ENCODE results near the gene SPDYE11.
"Not testable (repeated sequence)": the region's sequence is repeated elsewhere in the genome, so short reads cannot be mapped to it uniquely, and the experiment has no call there.

SPDYE11 gene, protein sequence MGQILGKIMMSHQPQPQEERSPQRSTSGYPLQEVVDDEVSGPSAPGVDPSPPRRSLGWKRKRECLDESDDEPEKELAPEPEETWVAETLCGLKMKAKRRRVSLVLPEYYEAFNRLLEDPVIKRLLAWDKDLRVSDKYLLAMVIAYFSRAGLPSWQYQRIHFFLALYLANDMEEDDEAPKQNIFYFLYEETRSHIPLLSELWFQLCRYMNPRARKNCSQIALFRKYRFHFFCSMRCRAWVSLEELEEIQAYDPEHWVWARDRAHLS

DNA sequence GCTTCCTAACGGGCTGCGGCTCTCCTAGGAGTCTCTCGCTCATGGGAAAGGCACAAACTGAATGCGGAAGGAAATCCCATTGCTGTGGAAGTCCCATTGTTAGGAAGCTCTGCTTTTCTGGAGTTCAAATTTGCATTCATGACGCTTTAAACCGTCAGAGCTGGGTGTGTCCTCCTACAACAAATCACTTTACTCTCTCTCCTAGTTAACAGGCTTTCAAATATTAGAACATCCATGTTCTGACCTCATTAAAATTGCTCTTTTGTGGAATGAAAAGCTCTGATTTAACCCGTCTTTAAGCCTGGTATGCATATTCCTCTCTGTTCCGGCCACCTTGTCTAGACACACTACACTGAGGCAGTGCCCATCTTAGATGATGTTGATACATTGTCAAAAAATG is at the start of gene SPDYE11:
SPDYE11 (minus strand) TSS at position 101 of the 400 bp plus-strand sequence. CDS start 1,800 bp downstream, outside the sequence.
- not testable (repeated sequence) for DNase-seq (ENCODE audit: low read depth)

DNA sequence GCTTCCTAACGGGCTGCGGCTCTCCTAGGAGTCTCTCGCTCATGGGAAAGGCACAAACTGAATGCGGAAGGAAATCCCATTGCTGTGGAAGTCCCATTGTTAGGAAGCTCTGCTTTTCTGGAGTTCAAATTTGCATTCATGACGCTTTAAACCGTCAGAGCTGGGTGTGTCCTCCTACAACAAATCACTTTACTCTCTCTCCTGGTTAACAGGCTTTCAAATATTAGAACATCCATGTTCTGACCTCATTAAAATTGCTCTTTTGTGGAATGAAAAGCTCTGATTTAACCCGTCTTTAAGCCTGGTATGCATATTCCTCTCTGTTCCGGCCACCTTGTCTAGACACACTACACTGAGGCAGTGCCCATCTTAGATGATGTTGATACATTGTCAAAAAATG is 28.2 kb upstream of the SPDYE11 start, which contains the start of gene SPDYE9:
SPDYE9 (minus strand) TSS at position 101 of the 400 bp plus-strand sequence. CDS start 1,800 bp downstream, outside the sequence.
- not testable (repeated sequence) for H3K4me3 ChIP-seq (ENCODE audit: control insufficient read depth, low read depth, low read length); DNase-seq (ENCODE audit: low read depth)

More for the DNA sequence above, at the start of gene SPDYE11:
- H3K4me3 ChIP-seq (ENCODE audit: control insufficient read depth, low read depth, low read length), result not testable (repeated sequence)

DNA sequence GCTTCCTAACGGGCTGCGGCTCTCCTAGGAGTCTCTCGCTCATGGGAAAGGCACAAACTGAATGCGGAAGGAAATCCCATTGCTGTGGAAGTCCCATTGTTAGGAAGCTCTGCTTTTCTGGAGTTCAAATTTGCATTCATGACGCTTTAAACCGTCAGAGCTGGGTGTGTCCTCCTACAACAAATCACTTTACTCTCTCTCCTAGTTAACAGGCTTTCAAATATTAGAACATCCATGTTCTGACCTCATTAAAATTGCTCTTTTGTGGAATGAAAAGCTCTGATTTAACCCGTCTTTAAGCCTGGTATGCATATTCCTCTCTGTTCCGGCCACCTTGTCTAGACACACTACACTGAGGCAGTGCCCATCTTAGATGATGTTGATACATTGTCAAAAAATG is 28.0 kb downstream of the SPDYE11 start, which contains the start of gene SPDYE8:
SPDYE8 (minus strand) TSS at position 101 of the 400 bp plus-strand sequence. CDS start 1,800 bp downstream, outside the sequence.
- not testable (repeated sequence) for H3K4me3 ChIP-seq (ENCODE audit: control insufficient read depth, low read depth, low read length); DNase-seq (ENCODE audit: low read depth)

DNA sequence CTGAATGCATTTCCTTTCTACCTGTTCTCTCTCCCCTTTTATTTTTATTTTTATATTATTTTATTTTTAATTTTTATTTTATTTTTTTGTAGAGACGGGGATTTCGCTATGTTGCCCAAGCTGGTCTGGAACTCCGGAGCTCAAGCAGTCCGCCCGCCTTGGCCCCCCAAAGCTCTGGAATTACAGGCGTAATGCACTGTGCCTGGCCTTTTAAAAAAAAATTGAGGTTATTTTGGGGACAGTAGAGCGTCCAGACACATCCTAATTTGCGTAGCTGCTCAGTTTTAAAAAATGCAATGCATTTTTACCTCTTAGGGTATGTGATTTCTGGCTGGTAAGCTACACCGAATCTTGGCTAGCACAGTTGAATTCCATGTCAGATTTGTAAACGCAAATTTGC is 51.2 kb downstream of the SPDYE11 start:
- not testable (repeated sequence) for DNase-seq (ENCODE audit: low read depth)
- H3K4me3 ChIP-seq (ENCODE audit: control insufficient read depth, low read depth, low read length), result peak overlapping the region; percentile 39

DNA sequence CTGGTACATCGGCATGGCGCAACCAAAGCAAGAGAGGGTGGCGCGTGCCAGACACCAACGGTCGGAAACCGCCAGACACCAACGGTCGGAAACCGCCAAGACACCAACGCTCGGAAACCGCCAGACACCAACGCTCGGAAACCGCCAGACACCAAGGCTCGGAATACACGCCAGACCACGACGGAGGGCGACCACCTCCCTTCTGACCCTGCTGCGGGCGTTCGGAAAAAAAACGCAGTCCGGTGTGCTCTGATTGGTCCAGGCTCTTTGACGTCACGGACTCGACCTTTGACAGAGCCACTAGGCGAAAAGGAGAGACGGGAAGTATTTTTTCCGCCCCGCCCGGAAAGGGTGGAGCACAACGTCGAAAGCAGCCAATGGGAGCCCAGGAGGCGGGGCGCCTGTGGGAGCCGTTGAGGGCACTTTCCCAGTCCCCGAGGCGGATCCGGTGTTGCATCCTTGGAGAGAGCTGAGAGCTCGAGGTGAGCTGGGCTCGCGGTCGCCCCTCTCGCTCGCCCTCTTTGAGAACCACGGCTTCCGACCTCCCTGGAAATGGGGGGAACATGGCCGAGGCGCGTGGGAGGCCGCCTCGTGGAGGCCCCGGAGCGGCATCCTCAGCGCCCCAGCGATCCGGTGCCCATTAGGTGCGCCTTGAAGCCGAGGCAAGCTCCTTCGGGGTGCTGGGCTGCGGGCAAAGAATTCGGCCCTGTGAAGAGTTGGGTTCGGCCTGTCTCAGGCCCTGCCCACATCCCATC is 51.8 kb downstream of the SPDYE11 start:
- not testable (repeated sequence) for DNase-seq (ENCODE audit: low read depth)
- peak overlapping the region; percentile 64 for H3K4me3 ChIP-seq (ENCODE audit: control insufficient read depth, low read depth, low read length)

DNA sequence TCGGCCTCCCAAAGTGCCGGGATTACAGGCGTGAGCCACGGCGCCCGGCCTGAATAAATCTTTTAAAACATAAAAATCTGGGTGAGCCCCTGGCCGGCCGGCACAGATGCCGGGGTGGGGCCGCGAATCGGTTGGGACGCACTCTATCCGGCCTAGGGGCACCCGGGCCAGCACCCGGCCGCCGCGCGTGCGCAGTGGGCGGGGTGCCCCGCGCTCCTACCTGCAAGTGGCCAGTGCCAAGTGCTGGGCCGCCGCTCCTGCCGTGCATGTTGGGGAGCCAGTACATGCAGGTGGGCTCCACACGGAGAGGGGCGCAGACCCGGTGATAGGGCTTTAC is 52.4 kb downstream of the SPDYE11 start:
- not testable (repeated sequence) for DNase-seq (ENCODE audit: low read depth)
- H3K4me3 ChIP-seq (ENCODE audit: control insufficient read depth, low read depth, low read length), result peak overlapping the region; percentile 64

DNA sequence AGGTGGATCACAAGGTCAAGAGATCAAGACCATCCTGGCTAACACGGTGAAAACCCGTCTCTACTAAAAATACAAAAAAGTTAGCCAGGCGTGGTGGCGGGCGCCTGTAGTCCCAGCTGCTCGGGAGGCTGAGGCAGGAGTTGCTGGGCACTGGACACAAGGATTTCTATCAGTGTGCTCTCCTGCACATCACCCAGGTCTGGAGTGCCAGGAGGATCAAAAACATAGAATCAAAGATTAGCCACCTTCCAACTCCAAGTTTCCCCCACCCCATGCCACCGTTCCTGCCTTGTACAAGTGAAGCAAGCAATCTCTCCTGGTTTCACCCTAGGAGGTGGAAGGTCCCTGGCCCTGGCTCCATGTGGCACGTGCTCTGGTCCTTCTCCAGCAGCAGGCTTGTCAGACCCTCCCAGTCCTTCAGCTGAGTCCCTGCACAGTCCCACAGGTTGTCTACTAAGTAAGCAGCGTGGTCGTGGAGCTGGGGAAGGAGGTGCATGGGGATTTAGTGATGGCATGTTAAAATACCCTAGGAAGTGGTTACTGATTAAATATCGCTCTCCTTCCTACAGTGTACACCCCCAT is 59.7 kb downstream of the SPDYE11 start:
- H3K4me3 ChIP-seq (ENCODE audit: control insufficient read depth, low read depth, low read length); DNase-seq (ENCODE audit: low read depth): not testable (repeated sequence)
